ENCODE measurements around the gene EHD1. TPM values are rescaled to one million over a fixed set of nuclear protein-coding genes. Genes with fewer than 3 reads are reported as not detected.
"Not testable (repeated sequence)": the region's sequence is repeated elsewhere in the genome, so short reads cannot be mapped to it uniquely, and the experiment has no call there.

The EHD1 gene
- total RNA-seq, 1 donor from 2014 or later = 101 TPM

DNA sequence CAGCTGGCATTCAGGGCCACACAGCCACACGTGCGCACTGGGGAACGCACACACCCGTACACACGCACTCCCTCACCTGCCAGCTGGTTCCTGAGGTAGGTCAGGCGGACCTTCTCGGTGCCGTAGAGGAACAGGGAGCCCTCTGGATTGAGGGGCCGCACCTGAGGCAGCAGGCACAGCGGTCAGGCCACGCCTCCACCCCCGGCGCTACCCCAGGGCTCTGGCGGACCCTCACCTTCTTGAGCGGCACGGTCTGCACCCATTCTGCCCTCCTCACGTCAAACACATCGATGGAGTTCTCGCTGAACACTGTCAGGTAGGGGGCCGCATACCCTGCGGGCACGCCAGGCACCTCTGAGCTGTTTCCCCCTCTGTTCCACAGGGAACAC lies 51.0 kb downstream of the EHD1 start:
- Mint-ChIP-seq H3K27me3 (no peaks in the 10 kb centered on the region), H3K36me3 (ENCODE audit: low read depth) (no peaks in the 10 kb centered on the region), H3K27ac (no peak overlapping the region), H3K9me3 (no peaks in the 10 kb centered on the region), H3K4me3 (no peak overlapping the region), H3K4me1 (no peaks in the 10 kb centered on the region)
- DNase-seq = no peak
- intact Hi-C loops (cut with micrococcal nuclease) = no loop called here

DNA sequence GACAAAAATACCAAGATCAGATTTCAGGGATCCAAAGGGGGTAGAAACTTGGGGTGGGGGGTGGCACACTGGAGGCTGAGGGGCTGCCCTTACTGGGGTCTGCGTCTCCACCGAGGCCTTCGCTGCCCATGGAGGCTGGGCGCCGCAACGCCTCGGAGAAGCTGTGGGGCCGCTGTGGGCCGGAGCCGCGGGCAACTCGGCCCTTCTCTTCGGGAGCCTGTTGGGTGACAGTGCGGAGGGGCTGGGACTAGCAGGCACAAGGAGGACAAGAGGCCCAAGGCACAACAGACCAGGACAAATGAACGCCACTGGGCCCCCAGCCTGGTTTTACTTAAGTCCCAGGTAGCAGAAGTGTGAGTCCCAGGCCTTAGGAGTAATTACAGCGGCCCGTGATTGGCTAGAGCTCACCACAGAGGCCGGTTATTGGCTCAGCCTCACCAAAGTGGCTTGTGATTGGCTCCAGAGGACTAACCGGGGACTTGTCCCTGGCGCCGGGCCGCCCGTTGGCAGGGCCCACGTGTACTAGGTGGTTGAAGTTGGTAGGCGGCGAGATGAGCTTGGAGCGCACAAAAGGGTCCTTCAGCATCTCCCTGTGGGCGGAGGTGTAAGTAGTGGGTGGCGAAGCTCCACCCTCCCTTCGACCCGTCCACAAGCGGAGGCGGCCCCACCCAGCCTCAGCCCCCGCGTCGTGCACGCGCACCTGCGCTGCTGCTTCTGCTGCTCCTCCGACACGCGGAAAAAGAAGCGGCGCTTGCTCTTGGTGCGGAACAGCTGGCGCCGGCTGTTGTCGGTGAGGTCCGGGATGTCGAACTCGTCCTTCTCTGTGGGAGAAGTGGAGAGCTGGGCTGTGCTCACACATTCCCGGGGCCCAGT lies 51.6 kb downstream of the EHD1 start:
- Mint-ChIP-seq H3K36me3 (ENCODE audit: low read depth) (no peaks in the 10 kb centered on the region), H3K9me3 (no peaks in the 10 kb centered on the region), H3K27me3 (no peaks in the 10 kb centered on the region), H3K27ac (no peak overlapping the region), H3K4me3 (no peak overlapping the region), H3K4me1 (no peaks in the 10 kb centered on the region)
- DNase-seq = no peak
- intact Hi-C loops (cut with micrococcal nuclease) = no loop called here

DNA sequence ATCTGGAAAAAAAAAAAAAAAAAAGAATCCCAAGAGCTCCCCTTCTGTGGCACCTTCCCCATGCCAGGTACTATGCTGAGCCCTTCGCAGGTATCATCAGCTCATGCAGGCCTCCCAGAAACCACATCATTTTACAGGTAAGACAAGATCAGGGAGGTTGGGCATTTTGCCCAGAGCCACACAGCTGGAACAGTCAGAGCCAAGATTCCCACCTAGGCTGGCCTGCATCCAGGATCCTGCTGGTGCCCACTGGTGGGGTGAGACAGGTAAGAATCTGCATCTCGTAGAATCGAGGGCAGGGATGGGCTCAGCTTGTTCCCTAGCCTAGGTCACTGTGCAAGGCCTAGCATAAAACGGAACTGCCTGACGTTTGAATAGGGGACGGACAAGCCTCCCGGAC lies 52.4 kb downstream of the EHD1 start:
- Mint-ChIP-seq H3K4me1 (no peaks in the 10 kb centered on the region), H3K36me3 (ENCODE audit: low read depth) (no peaks in the 10 kb centered on the region), H3K27ac (no peak overlapping the region), H3K27me3 (no peaks in the 10 kb centered on the region), H3K4me3 (no peak overlapping the region), H3K9me3 (no peaks in the 10 kb centered on the region)
- DNase-seq = no peak
- intact Hi-C loops (cut with micrococcal nuclease) = no loop called here

DNA sequence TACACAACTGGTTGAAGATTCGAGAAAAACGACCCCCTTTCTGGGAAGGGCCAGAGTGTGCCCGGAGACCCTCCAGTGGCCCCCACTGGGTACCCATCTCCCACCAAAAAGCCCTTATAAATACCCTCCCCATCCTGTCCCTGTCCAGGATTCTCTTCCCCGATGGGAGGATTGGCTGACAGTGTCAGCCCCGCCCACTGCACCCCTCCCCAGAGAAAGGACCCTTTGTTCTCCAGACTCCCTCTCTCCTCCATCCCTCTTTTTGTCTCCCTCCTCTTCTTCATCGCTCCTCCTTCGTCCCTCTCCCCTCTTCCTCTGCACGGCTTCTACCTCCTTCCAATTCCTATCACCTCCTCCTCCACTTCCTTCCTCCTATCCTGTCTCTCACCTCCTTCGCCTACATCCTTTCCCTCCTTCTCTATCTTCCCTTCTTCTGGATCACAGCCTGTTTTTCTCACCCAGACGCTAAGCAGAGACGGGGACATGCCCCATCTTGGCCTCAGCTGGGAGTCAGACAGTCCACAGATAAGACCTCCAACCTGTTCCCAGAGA lies 54.8 kb downstream of the EHD1 start:
- Mint-ChIP-seq H3K36me3 (ENCODE audit: low read depth) (no peaks in the 10 kb centered on the region), H3K27me3 (no peaks in the 10 kb centered on the region), H3K4me1 (no peaks in the 10 kb centered on the region), H3K9me3 (no peaks in the 10 kb centered on the region), H3K4me3 (no peak overlapping the region), H3K27ac (no peak overlapping the region)
- intact Hi-C loops (cut with micrococcal nuclease) = no loop called here
- no peak for DNase-seq

DNA sequence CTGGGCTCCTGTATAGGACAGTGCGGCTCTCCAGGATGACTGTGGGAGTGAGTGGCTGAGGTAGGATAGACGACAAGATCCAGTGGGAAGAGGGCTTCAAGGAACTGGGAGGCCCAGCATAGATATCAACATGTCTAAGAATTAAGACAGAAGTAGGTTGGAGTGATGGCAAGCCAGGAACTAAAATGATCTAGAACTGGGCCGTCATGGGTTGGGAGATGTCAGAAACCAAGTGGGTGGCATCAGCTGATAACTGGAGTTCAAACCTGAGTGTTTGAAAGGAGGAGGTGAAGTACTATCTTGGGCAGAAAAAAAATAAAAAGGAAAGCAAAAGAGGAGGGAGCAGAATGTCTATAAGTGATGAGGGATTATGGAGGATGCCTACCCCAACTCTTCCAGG lies 60.9 kb downstream of the EHD1 start:
- H3K9me3 Mint-ChIP-seq = no peaks in the 10 kb centered on the region
- DNase-seq = no peak
- no peak overlapping the region for H3K4me3 Mint-ChIP-seq
- no peaks in the 10 kb centered on the region for H3K4me1 Mint-ChIP-seq
- H3K27ac Mint-ChIP-seq = no peak overlapping the region
- no peaks in the 10 kb centered on the region for H3K36me3 Mint-ChIP-seq (ENCODE audit: low read depth)
- intact Hi-C loops (cut with micrococcal nuclease) = no loop called here
- H3K27me3 Mint-ChIP-seq = peaks cover 2% of the 10 kb centered on the region

DNA sequence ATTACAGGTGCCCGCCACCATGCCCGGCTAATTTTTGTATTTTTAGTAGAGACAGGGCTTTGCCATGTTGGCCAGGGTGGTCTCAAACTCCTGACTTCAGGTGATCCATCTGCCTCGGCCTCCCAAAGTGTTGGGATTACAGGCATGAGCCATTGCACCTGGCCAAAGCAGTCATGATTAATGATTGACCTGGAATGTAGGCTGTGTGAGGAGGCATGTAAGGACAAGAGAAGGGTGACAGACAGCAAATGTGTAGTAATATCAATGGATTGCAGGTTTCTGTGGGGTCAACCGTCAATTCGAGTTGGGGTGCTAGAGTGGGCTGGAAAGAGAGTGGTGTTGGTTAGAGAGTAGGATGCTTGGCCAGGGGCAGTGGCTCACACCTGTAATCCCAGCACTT lies 63.0 kb downstream of the EHD1 start:
- H3K4me3 Mint-ChIP-seq; DNase-seq; H3K4me1 Mint-ChIP-seq; H3K9me3 Mint-ChIP-seq; H3K27ac Mint-ChIP-seq; H3K27me3 Mint-ChIP-seq; H3K36me3 Mint-ChIP-seq (ENCODE audit: low read depth); intact Hi-C loops (cut with micrococcal nuclease): not testable (repeated sequence)

DNA sequence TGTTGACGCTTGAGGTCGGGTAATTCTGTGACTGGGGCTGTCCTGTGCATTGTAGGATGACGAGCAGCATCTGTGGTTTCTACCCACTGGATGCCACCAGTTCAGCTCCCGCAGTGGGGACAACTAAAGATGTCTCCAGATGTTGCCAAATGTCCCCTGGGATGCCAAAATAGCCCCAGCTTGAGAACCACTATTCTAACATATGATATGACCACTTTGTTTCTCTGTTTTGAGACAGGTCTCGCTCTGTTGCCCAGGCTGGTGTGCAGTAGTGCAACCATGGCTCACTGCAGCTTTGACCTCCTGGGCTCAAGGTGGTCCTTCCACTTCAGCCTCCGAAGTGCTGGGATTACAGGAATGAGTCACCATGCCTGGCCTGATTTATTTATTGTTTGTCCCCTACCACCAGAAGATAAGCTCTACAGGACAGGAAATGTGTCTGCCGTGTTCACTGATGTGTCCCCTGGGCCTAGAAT lies 63.7 kb downstream of the EHD1 start:
- Mint-ChIP-seq H3K4me1 (peaks cover 5% of the 10 kb centered on the region), H3K4me3 (no peak overlapping the region), H3K27ac (no peak overlapping the region), H3K36me3 (ENCODE audit: low read depth) (peaks cover 2% of the 10 kb centered on the region), H3K9me3 (no peaks in the 10 kb centered on the region), H3K27me3 (peaks cover 2% of the 10 kb centered on the region)
- intact Hi-C loops (cut with micrococcal nuclease) = no loop called here
- DNase-seq = no peak

DNA sequence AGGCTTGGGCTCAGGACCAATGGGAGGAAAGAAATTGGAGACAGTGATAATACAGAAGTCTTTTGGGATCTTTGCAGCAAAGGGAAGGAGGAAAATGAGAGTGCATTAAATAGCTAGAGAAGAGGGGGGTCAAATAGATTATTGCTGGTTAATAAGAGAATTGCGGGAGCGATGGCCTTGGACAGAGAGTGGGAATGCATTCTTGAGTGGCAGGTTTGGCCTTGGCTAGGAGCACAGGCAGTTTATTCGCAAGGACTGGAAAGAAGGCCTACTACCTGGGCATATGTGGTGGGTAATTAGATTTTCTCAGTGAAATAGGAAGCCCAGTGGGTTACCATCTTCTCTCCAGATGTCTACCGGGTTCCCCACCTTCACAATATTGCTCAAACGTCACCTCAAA lies 64.6 kb downstream of the EHD1 start:
- intact Hi-C loops (cut with micrococcal nuclease) = no loop called here
- Mint-ChIP-seq H3K9me3 (no peaks in the 10 kb centered on the region), H3K27me3 (peaks cover 2% of the 10 kb centered on the region), H3K36me3 (ENCODE audit: low read depth) (peaks cover 4% of the 10 kb centered on the region), H3K4me1 (peaks cover 12% of the 10 kb centered on the region), H3K4me3 (no peak overlapping the region), H3K27ac (no peak overlapping the region)
- DNase-seq = no peak

DNA sequence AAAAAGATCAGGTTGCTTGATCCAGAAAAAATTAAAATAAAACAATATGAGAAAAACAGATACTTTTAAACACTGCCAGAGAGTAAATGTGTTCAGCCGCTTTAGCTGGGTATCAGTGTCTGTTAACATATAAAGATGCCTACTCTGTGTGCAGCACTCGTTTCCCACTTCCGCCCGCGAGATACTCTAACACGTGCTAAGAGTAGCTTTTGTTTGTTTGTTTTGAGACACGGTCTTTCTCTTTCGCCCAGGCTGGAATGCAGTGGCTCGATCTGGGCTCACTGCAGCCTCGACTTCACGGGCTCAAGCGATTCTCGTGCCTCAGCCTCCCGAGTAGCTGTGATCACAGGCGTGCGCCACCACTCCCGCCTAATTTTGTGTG lies 67.5 kb downstream of the EHD1 start:
- intact Hi-C loops (cut with micrococcal nuclease) = loop anchor here (2.0 kb wide), 2 partner anchors 32 to 66 kb away; partner anchors contain the start of genes RASGRP2 and SF1
- H3K4me3 Mint-ChIP-seq = peak overlapping the region; percentile 98
- peak overlapping the region; percentile 95 for H3K27ac Mint-ChIP-seq
- DNase-seq = peak; percentile 88
- H3K9me3 Mint-ChIP-seq = no peaks in the 10 kb centered on the region
- H3K4me1 Mint-ChIP-seq = peaks cover 18% of the 10 kb centered on the region
- peaks cover 2% of the 10 kb centered on the region for H3K27me3 Mint-ChIP-seq
- H3K36me3 Mint-ChIP-seq (ENCODE audit: low read depth) = peaks cover 19% of the 10 kb centered on the region

DNA sequence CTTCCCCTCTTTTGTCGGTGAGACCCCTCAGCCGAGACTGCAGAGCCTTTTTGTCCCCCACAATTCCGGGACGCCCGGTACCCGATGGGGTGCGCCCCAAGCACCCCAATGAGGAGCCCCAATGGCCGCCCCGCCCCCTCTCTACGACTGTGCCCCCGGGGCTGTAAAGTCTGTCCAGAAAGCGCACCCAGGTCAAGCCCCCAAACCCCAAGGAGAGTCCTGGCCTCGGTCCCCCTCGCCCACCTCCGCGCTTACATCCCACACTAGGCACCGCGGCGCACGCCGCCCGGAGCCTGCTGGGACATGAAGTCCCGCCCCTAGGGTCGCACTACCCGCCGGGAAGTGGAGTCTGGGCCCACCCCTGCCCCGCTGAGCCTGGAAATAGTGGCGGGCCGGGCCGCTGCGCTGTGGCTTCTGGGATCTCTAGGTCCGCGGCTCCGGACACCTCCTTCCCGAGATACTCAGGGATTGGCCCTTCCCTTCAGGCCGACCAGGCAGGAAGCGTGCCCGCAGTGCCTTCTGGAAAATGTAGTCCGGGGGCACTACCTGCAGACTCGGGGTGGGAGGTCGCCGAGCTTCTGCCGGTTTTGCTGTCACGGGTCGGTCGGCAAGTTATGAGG lies 68.0 kb downstream of the EHD1 start, which contains the start of gene MEN1:
TSS of gene MEN1 (minus strand) at position 281 of the 620 bp plus-strand sequence. CDS start 442 bp downstream, outside the sequence.
- Mint-ChIP-seq H3K4me3 (peak within 1 kb of the TSS; percentile 98), H3K36me3 (ENCODE audit: low read depth) (peaks cover 24% of the 10 kb centered on the region), H3K27ac (peak within 1 kb of the TSS; percentile 95), H3K9me3 (no peaks in the 10 kb centered on the region), H3K27me3 (no peaks in the 10 kb centered on the region), H3K4me1 (peaks cover 18% of the 10 kb centered on the region)
- intact Hi-C loops (cut with micrococcal nuclease) = loop anchor here (2.0 kb wide), 2 partner anchors 32 to 66 kb away; partner anchors contain the start of genes RASGRP2 and SF1
- DNase-seq = peak; percentile 94

DNA sequence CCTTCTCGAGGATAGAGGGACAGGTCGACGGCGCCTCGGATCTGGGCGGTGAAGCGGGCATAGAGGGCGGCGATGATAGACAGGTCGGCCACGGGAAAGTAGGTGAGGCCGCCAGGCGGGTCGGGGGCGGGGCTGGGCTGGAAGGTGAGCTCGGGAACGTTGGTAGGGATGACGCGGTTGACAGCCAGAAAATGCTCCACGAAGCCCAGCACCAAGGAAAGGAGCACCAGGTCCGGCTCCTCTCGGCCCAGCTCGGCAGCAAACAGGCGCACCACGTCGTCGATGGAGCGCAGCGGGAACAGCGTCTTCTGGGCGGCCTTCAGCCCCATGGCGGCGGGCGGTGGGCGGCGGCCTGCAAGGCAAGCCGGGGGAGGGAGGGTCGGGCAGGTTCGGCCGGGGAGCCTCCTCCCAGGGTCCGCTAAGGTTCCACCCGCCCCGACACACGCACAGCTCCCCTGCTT lies 68.6 kb downstream of the EHD1 start:
- peaks cover 18% of the 10 kb centered on the region for H3K4me1 Mint-ChIP-seq
- H3K9me3 Mint-ChIP-seq = no peaks in the 10 kb centered on the region
- H3K4me3 Mint-ChIP-seq = peak overlapping the region; percentile 98
- H3K27me3 Mint-ChIP-seq = no peaks in the 10 kb centered on the region
- H3K27ac Mint-ChIP-seq = peak overlapping the region; percentile 95
- intact Hi-C loops (cut with micrococcal nuclease) = loop anchor here (2.0 kb wide), 2 partner anchors 31 to 65 kb away; partner anchors contain the start of genes RASGRP2 and SF1
- DNase-seq = no peak
- peaks cover 24% of the 10 kb centered on the region for H3K36me3 Mint-ChIP-seq (ENCODE audit: low read depth)

DNA sequence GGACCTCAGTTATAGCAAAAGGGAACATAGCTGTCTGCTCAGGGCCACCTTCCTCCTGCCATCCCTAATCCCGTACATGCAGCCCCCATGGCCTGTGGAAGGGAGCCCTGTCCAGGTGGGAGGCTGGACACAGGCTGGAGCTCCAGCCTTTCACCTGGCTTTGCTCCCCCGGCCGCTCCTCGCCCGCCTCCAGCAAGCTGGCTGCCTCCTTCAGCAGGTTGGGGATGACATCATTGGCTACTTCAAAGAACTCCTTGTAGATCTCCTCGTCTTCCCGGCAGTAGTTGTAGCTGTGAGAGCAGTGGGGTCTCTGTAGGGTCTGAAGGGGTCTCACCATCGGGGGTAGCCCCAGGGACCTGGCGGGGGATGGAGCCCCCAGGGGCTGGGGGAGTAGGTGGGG lies 72.9 kb downstream of the EHD1 start:
- H3K27me3 Mint-ChIP-seq = no peaks in the 10 kb centered on the region
- H3K9me3 Mint-ChIP-seq = no peaks in the 10 kb centered on the region
- no peak overlapping the region for H3K4me3 Mint-ChIP-seq
- intact Hi-C loops (cut with micrococcal nuclease) = no loop called here
- H3K4me1 Mint-ChIP-seq = peaks cover 28% of the 10 kb centered on the region
- no peak for DNase-seq
- H3K36me3 Mint-ChIP-seq (ENCODE audit: low read depth) = peaks cover 24% of the 10 kb centered on the region
- H3K27ac Mint-ChIP-seq = no peak overlapping the region

DNA sequence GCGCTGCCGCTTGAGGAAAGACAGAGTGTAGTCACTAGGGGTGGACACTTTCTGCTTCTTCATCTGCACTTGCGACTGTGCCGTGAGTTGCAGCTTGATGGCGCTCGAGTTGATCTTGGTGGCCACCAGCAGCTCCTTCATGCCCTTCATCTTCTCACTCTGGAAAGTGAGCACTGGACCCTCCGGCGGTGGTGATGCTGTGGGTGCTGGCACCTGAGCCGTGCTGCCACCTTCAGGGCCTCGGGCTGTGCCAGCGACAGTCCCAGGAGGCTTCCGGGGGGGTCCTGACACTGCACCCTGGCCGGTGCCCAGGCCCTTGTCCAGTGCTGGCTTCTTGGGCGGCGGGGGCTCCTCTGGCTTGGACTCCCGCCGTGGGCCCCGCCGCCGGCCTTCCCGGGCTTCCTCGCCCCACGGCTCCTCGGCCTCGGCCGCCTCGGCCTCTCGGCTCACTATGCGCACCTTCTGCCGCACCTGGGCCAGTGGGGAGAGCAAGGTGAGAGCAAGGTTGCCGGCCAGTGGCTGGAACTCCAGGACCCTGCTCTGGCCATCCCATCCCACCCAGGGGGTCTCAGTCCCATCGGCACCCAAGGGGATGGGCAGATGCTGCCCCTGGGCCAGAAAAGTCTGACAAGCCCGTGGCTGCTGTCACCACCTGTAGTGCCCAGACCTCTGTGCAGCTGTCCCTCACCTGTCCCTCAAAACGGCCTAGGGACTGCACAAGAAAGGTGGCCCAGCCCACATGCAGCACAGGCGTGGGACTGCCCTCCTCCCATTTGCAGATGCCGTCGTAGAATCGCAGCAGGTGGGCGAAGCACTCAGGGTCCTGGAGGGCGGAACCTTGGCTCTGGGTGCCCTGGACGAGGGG lies 73.8 kb downstream of the EHD1 start:
- Mint-ChIP-seq H3K36me3 (ENCODE audit: low read depth) (peaks cover 23% of the 10 kb centered on the region), H3K27me3 (no peaks in the 10 kb centered on the region), H3K9me3 (no peaks in the 10 kb centered on the region), H3K27ac (no peak overlapping the region), H3K4me1 (peaks cover 21% of the 10 kb centered on the region), H3K4me3 (peak overlapping the region; percentile 90)
- intact Hi-C loops (cut with micrococcal nuclease) = no loop called here
- no peak for DNase-seq
